Activated CD8-positive, alpha-beta memory T cell treated with anti-CD3 and anti-CD28 coated beads for 48 hours (primary cell): ENCODE measurements around the gene RANBP17.
"Not testable (repeated sequence)": the region's sequence is repeated elsewhere in the genome, so short reads cannot be mapped to it uniquely, and the experiment has no call there.

Experiments
- DNase-seq, 3 experiments: peaks; one replicate each; pipeline ENCODE4 v3.0.0-alpha.2; 2020; ENCODE audit warnings: low read depth in 2 of 3, low spot score in 2 of 3

Gene RANBP17

DNA sequence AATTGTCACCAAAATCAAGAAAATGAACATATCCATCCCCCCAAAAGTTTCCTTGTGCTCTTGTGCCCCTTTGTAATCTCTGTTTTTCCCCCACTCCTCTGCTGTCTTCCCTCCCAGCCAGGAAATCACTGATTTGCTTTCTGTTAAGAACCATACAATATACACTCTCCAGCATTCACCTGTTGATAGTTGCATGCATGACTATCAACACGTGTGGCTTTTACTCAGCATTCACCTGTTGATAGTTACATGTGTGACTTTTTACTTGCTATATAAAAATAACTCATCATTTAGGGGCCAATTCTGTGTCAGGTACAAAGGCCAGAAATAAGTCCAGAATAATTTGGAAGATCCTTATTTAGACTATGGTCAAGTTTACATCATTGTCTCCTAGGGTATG, 6.0 kb downstream of the RANBP17 start:
- no peak for DNase-seq

DNA sequence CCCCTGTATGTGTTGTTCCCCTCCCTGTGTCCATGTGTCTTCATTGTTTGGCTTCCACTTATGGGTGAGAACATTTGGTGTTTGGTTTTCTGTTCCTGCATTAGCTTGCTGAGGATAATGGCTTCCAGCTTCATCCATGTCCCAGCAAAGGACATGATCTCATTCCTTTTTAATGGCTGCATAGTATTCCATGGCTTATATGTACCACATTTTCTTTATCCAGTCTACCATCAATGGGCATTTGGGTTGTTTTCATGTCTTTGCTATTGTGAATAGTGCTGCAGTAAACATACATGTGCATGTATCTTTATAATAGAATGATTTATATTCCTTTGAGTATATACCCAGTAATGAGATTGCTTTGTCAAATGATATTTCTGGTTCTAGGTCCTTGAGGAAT, 8.6 kb downstream of the RANBP17 start:
- not testable (repeated sequence) for DNase-seq

DNA sequence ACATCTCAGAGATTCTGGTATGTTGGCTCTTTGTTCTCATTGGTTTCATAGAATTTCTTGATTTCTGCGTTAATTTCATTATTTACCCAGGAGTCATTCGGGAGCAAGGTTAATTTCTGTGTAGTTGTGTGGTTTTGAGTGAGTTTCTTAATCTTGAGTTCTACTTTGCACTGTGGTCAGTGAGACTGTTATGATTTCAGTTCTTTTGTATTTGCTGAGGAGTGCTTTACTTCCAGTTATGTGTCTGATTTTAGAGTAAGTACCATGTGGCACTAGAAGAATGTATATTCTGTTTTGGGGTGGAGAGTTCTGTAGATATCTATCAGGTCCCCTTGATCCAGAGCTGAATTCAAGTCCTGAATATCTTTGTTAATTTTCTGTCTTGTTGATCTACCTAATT, 12.2 kb downstream of the RANBP17 start:
- no peak for DNase-seq

DNA sequence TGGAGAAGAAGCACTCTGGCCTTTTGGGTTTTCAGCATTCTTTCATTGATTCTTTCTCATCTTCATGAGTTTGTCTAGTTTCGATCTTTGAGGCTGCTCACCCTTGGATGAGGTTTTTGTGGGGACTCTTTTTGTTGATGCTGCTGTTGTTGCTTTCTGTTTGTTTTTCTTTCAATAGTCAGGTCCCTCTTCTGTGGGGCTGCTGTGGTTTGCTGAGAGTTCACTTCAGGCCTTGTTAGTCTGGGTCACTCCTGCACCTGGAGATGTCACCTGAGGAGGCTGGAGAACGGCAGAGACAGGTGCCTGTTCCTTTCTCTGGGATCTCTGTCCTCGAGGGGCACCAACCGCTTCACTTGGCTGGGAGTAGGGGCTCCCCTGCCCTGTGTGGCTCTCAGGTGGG, 14.0 kb downstream of the RANBP17 start:
- DNase-seq, result no peak

DNA sequence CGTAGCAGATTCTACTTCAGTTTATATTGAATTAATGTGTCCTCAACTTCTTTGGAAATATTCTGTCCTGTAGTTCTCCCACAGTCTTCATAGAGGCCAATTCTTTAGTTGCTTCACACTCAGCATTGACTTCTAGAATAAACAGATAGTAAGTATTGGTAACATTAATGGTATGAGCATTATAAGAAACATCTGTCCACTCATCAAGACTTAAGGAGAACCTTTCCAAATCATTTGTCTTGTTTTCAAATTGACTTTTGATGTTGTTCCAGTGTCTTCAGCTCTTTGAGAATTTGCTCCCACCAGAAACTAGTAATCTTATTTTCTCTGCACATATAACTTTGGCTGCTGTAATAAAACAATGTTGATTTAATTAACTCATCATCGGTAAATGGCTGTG, 18.3 kb downstream of the RANBP17 start:
- no peak for DNase-seq

DNA sequence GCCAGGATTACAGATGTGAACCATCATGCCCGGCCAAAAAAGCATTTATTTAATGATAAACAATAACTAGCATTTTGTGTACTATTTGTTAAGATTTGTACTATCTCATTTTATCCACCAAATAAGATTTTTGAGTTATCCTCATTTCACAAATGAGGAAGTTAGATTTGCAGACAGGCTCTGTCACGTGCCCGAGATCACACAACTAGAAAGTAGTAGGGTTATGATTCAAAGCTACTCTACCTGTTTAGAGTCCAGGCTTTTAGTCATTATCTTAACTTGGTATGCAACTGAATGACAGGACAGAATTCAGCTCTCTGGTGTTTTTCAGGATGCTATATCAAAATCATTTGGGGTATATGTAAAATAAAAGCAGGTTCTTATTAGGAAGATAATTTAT, 20.5 kb downstream of the RANBP17 start:
- no peak for DNase-seq

DNA sequence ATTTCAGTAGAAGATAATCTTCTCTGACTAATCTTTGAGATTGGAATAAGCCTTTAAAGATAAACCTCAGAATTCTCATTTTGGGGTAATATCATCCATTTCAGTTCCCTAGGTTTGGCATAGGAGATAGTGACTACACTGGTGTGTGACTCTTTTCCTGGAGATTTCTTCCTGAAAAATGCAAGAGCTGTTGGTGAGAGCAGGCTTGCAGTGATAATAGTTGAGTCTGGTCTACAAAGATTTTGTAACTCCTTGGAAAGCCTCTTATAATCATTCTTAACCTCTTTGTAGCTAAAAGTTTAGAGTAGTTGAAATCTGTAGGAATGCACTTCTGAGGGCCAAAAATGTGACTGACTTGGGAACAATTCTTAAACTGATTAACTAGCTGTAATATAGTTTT, 23.4 kb downstream of the RANBP17 start:
- no peak for DNase-seq

DNA sequence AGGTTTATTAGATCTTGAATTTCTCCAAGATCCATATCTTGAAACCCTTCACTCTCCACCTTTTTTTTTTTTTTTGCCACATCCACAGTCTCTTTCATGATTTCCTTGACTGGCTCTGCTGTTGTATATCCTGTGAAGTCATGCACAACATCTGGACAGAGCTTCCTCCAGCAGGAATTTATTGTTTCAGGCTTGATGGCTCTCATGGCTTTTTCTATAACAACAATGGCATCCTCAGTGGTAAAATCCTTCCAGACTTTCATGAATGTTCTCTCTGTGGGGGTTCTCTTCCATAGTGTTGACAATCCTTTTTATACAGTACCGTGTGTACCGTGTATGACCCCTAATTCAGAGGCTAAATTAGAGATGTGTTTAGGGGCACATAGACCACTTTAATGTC, 24.0 kb downstream of the RANBP17 start:
- DNase-seq, result no peak

DNA sequence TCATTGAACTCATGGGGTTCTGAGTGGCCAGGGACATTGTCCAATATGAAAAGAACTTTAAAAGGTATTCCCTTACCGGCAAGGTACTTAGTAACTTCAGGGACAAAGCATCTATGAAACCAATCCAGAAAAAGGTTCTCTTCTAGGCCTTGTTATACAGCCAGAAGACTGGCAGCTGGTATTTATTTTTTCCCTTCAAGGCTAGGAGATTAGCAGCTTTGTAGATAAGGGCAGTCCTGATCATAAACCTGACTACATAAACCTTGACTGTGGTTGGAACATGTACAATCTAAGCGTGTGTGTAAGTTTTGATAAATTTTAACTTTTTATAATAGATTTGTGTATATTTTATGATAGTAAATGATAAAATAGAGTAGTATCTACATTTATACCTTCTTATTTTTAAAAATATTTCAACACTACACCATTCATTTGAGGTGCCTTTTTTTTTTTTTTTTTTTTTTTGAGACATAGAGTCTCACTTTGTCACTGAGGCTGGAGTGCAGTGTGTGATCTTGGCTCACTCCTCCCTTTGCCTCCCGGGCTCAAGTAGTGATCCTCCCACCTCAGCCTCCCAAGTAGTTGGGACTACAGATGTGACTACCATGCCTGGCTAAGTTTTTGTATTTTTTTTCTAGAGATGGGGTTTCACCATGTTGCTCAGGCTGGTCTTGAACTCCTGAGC, 24.5 kb downstream of the RANBP17 start:
- no peak for DNase-seq

DNA sequence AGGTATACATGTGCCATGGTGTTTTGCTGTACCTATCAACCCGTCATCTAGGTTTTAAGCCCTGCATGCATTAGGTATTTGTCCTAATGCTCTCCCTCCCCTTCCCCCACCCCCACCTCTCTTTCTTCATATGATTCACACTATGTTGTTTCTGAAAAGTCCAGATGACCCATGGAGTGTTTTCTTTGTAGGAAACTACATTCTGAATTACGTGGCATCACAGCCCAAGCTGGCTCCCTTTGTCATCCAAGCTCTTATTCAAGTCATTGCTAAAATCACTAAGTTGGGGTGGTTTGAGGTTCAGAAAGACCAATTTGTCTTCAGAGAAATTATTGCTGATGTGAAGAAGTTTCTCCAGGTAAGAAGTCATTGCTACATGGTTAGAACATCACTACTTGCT, 30.4 kb downstream of the RANBP17 start:
- DNase-seq, result no peak

DNA sequence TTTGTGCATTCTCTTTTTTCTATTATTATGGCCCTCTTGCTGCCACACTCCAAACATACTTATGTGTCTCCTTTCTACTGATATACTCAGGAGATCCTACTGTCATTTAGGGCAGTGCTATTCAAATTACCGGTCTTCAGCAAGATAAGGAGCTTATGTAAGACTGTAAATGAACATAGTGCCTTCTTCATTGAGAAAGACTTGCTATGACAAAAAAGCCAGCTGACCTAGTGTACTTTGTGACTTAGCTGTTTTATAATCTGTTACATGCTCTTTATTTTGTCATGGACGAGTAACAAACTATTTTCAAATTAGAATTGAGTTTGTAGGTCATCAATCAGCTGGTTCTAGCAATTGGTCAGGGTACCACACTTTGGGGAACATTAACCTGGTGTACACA, 32.8 kb downstream of the RANBP17 start:
- DNase-seq, result no peak

DNA sequence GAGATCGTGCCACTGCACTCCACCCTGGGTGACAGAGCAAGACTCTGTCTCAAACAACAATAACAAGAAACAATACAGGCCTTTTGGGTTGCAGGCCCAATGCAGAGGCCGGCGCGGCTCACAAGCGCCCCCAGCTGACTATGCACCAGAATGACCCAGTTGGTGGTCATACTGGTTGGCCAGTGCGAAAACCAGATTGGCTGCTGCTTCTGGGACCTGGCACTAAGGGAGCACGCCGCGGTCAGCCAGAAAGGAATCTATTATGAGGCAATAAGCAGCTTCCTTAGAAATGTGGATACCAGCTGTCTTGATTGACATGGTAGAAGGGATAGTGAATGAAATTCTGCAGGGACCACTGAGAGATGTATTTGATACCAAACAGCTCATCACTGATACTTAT, 35.0 kb downstream of the RANBP17 start:
- DNase-seq, result no peak

DNA sequence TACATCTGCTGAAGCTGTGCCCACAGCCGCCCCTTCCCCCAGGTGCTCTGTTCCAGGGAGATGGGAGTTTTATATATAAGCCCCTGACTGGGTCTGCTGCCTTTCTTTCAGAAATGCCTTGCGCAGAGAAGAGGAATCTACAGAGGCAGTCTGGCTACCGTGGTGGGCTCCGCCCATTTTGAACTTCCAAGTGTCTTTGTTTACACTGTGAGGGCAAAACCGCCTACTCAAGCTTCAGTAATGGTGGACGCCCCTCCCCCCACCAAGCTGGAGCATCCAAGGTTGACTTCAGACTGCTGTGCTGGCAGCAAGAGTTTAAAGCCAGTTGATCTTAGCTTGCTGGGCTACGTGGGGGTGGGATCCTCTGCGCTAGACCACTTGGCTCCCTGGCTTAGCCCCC, 41.3 kb downstream of the RANBP17 start:
- DNase-seq, result no peak

DNA sequence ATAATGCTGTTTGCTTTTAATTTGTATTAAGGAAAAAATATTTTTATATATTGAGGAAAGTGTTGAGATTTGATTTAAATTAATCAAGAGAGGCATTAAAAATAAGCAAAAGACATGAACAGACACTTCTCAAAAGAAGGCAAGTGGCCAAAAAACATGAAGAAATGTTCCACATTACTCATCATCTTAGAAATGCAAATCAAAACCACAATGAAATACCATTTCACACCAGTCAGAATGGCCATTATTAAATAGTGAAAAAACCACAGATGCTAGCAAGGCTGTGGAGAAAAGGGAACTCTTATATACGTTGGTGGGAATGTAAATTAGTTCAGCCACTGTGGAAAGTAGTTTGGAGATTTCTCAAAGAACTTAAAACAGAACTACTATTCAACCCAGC, 45.9 kb downstream of the RANBP17 start:
- no peak for DNase-seq

DNA sequence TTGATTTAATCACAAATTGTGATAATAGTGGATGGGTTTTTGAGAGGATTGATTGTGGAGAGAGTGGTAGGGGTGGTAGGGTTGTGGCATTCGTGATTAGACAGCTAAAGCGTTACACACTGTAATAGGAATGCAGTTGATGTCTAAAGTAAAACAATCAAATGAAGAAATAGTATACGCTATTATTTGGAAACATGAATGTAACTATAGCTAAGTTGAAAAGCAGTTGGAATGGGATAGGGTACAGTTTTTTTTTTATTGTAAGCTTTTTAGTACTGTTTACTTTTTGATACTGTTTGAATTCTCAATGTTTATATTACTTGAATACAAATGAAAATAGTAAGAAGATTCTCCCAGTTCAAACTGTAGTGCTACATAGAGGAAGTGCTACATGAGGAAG, 51.8 kb downstream of the RANBP17 start:
- no peak for DNase-seq

DNA sequence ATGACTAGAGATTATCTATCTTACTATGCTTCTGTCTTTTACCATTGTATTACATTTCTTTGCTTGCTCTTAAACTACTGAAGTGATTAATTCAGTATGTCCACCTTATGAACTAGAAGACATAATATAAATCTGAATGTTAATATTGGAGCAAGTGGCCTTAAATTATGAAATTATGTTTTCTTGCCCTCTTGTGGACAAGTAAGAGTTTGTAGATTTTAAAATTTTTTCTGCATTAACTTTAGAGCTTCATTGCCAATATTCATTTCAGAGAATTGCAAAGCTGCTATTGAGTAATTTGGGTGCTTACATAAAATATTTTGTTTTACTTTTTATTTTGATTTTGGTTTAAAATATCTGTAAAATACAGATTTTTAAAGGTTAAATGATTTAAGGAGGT, 55.3 kb downstream of the RANBP17 start:
- no peak for DNase-seq

DNA sequence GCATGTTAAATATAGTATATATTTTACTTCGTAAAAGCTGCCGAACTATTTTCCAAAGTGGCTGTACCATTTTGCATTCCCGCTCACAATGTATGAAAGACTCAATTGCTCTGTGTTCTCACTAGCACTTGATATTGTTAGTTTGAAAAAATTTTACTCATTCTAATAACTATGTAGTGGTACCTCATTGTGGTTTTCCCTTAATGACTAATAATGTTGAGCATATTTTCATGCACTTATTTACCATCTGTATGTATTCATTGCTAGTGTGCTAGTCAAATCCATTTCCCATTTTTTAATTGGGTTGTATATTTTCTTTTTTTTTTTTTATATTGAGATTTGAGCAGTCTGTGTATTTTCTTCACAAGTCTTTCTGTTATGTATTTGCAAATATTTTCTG, 58.4 kb downstream of the RANBP17 start:
- no peak for DNase-seq

DNA sequence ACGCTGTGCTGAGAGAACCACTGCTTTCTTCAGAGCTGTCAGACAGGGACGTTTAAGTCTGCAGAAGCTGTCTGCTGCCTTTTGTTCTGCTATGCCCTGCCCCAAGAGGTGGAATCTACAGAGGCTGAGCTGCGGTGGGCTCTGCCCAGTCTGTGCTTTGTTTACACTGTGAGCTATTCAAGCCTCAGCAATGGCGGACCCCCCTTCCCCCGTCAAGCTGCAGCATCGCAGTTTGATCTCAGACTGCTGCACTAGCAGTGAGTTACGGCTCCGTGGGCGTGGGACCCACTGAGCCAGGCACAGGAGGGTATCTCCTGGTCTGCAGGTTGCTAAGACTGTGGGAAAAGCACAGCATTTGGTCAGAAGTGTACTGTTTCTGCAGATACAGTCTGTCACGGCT, 60.5 kb downstream of the RANBP17 start:
- DNase-seq, result not testable (repeated sequence)

DNA sequence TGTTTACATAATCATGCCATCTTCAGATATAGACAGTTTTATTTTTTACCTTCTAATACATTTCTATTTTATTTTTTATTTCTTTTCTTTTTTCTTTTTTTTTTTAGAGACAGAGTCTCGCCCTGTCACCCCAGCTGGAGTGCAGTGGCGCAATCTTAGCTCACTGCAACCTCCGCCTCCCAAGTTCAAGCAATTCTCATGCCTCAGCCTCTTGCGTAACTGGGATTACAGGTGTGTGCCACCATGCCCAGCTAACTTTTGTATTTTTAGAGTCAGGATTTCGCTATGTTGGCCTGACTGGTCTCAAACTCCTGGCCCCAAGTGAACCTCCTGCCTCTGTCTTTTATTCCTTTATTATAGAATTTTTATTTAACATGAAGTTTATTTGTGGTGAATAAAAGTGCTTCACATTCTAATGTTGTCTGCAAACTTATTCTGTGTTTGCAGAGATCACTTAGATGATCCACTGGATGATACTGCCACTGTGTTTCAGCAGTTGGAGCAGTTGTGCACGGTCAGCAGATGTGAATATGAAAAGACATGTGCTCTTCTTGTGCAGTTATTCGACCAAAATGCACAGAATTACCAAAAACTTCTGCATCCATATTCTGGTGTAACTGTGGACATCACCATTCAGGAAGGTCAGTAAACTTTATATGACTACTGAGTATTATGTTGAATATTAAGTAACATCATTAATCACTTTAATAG, 62.2 kb downstream of the RANBP17 start:
- DNase-seq, result no peak

DNA sequence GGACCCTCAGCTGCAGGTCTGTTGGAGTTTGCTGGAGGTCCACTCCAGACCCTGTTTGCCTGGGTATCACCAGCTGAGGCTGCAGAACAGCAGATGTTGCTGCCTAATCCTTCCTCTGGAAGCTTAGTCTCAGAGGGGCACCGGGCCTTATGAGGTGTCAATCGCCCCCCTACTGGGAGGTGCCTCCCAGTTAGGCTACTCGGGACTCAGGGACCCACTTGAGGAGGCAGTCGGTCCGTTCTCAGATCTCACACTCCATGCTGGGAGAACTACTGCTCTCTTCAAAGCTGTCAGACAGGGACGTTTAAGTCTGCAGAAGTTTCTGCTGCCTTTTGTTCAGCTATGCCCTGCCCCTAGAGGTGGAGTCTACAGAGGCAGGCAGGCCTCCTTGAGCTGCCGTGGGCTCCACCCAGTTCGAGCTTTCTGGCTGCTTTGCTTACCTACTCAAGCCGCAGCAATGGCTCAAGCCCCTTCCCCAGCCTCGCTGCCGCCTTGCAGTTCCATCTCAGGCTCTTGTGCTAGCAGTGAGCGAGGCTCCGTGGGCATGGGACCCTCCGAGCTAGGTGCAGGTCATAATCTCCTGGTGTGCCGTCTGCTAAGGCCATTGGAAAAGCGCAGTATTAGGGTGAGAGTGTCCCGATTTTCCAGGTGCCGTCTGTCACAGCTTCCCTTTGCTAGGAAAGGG, 73.9 kb downstream of the RANBP17 start:
- DNase-seq, result not testable (repeated sequence)

DNA sequence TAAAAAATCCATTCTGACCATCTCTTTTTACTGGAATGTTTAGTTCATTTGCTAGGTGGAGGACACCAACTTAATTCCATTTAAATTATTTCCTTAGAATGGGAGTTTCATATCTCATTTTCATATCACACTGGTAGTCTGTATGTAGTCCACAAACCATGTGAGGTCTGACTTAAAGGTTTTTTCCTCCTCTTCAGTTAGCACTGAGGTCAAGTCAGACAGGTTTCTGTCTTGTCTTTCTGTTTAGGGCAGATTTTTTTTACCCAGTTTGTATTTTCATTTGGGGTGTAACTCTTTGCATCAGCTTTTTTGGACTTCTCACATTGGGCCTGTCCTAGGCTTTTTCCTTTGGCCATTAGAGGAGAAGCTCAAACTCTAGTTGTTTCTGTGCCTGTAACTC, 75.3 kb downstream of the RANBP17 start:
- no peak for DNase-seq

DNA sequence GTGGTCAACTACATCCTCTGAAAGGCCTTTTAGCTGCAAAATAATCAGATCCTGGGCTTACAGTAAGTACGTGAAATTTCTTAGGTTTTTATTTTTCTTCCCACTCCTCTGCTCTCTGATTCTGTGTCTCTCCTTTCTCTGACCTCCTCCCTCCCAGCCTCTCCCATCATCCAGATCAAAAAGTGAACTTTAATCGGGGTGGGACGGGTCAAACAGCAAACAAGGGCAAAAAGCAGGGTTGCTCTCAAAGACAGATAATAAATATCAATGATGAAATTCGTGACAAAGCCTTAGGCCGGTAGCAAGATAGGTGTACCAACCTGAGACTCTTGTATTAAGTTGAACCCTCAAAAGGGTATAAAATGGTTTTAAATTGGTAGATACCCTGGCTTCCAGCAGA, 76.1 kb downstream of the RANBP17 start:
- DNase-seq, result no peak

DNA sequence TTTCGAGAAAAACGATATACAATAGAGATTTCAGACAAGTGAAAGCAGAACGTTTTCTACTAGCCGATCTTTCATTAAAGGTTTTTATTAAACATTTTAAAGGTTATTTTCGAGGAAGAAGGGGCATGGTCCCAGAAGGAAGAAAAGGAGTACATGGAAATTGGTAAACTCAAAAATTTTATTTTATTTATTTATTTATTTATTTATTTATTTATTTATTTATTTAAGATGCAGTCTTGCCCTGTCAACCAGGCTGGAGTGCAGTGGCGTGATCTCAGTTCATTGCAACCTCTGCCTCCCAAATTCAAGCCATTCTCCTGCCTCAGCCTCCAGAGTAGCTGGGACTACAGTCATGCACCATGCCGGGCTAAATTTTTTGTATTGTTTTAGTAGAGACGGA, 77.4 kb downstream of the RANBP17 start:
- no peak for DNase-seq
